SK-N-SH (cell line): ENCODE data around the gene MAST2.

Experiments used
- CTCF ChIP-seq: fragments of 200-600 bp; sonication (generic); IDR thresholded peaks from 2 replicates; pipeline ENCODE4 v1.6.1; 2017; ENCODE audit warnings: antibody characterized with exemption, mild to moderate bottlenecking, moderate library complexity
- RFX5 ChIP-seq: IDR thresholded peaks from 2 replicates; pipeline ENCODE4 v1.6.1; 2012; ENCODE audit warnings: mild to moderate bottlenecking, improper control_type of control experiment, low read length
- RXRA ChIP-seq: IDR thresholded peaks from 2 replicates; pipeline ENCODE4 v1.4.0; 2012; ENCODE audit warnings: low read depth, mild to moderate bottlenecking, borderline replicate concordance

DNA sequence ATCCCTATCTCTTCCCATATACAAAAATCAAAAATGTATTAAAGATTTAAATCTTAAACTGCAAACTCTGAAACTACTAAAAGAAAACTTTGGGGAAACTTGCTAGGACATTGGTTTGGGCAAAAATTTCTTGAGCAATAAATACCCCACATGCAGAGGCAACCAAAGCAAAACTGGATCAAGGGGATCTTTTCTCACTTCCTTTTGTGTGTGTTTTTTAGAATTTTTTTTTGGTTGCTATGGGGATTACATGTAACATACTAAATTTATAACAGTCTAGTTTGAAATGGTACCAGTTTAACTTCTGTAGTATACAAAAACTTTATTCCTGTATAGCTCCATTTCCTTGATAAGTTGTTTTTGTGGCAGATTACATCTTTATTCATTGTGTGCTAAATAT, 16.8 kb downstream of the MAST2 start:
- TF ChIP-seq CTCF: no peak
- no peak for TF ChIP-seq RFX5
- no peak for TF ChIP-seq RXRA
